LoVo (cell line): ENCODE results near the gene NTN5.

Source experiments
- DNase-seq: peaks from one replicate; pipeline ENCODE4 v3.0.0-alpha.2; 2016; ENCODE audit warnings: low spot score

The NTN5 gene

DNA sequence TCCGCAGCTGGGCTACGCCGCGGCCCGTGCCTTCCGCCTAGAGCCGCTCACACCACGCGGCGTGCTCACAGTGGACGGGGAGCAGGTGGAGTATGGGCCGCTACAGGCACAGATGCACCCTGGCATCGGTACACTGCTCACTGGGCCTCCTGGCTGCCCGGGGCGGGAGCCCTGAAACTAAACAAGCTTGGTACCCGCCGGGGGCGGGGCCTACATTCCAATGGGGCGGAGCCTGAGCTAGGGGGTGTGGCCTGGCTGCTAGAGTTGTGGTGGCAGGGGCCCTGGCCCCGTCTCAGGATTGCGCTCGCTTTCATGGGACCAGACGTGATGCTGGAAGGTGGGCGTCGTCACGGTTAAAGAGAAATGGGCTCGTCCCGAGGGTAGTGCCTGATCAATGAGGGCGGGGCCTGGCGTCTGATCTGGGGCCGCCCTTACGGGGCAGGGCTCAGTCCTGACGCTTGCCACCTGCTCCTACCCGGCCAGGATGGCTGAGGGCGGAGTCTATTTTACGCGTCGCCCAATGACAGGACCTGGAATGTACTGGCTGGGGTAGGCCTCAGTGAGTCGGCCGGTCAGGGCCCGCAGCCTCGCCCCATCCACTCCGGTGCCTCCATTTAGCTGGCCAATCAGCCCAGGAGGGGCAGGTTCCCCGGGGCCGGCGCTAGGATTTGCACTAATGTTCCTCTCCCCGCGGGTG is 43.1 kb downstream of the NTN5 start:
- no peak for DNase-seq

DNA sequence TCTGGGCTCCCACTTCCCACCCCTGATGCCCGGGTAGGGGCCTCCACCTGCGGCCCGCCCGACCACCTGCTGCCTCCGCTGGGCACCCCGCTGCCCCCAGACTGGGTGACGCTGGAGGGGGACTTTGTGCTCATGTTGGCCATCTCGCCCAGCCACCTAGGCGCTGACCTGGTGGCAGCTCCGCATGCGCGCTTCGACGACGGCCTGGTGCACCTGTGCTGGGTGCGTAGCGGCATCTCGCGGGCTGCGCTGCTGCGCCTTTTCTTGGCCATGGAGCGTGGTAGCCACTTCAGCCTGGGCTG is 43.6 kb downstream of the NTN5 start:
- DNase-seq = no peak

DNA sequence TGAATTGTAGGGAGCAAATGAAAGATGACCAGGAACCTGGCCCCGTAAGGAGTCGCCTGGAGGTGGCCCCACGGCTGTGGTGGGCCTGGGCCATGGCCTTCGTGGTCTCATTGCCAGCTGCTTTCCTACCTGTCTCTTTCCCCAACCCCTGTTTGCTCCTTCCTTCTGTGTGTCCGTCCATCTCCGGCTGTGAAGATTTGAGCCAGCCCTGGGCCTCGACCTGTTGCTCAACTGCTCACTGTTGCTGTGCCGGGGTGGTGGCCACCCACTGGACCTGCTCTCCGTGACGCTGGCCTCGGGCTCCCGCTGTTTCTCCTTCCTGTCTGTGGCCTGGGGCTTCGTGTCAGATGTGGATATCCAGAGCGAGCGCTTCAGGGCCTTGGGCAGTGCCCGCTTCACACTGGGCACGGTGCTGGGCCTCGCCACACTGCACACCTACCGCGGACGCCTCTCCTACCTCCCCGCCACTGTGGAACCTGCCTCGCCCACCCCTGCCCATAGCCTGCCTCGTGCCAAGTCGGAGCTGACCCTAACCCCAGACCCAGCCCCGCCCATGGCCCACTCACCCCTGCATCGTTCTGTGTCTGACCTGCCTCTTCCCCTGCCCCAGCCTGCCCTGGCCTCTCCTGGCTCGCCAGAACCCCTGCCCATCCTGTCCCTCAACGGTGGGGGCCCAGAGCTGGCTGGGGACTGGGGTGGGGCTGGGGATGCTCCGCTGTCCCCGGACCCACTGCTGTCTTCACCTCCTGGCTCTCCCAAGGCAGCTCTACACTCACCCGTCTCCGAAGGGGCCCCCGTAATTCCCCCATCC is 44.1 kb downstream of the NTN5 start:
- DNase-seq = no peak

DNA sequence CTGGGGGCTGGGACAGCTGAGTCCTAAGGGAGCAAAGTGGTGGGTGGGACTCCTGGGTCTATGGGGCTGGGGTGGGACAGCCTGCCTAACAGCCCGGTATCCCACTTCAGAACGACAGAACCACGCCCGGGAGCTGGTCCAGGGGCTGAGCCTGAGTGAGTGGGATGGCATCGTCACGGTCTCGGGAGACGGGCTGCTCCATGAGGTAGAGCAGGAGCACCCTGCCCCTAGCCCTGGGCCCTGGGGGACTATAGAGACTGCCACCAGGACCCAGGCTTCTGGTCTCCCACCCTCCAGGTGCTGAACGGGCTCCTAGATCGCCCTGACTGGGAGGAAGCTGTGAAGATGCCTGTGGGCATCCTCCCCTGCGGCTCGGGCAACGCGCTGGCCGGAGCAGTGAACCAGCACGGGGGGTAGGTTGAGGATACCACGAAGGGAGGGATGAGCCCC is 44.9 kb downstream of the NTN5 start:
- DNase-seq = no peak

DNA sequence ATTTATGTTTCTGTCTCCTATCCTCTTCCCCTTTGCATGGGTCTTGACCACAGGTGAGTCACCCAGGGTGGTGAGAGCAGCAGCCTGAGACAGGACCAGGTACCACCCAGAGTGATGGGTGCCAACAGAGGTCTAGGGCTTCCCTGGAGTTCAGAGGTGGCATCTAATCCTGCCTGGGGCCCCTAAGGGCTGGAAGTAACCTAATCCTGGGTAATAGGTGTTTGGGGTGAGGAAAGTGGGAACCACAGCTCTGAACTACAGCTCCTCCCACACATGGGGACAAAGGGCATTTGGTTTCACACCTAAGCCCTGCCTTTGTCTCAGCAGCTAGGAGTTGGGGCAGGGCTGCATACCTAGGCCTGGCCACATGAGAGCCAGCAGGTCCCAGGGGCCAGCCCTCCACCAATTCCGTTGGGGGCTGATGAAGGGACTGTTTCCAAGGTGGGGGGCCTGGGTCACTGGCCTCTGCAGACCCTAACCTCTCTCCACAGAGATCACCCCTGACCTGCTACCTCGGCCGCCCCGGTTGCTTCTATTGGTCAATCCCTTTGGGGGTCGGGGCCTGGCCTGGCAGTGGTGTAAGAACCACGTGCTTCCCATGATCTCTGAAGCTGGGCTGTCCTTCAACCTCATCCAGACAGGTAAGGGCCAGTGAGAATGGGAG is 45.5 kb downstream of the NTN5 start:
- DNase-seq = no peak

DNA sequence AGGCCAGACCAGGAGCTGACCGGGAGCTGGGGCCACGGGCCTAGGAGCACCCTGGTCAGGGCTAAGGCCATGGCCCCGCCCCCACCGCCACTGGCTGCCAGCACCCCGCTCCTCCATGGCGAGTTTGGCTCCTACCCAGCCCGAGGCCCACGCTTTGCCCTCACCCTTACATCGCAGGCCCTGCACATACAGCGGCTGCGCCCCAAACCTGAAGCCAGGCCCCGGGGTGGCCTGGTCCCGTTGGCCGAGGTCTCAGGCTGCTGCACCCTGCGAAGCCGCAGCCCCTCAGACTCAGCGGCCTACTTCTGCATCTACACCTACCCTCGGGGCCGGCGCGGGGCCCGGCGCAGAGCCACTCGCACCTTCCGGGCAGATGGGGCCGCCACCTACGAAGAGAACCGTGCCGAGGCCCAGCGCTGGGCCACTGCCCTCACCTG is 46.9 kb downstream of the NTN5 start:
- no peak for DNase-seq

DNA sequence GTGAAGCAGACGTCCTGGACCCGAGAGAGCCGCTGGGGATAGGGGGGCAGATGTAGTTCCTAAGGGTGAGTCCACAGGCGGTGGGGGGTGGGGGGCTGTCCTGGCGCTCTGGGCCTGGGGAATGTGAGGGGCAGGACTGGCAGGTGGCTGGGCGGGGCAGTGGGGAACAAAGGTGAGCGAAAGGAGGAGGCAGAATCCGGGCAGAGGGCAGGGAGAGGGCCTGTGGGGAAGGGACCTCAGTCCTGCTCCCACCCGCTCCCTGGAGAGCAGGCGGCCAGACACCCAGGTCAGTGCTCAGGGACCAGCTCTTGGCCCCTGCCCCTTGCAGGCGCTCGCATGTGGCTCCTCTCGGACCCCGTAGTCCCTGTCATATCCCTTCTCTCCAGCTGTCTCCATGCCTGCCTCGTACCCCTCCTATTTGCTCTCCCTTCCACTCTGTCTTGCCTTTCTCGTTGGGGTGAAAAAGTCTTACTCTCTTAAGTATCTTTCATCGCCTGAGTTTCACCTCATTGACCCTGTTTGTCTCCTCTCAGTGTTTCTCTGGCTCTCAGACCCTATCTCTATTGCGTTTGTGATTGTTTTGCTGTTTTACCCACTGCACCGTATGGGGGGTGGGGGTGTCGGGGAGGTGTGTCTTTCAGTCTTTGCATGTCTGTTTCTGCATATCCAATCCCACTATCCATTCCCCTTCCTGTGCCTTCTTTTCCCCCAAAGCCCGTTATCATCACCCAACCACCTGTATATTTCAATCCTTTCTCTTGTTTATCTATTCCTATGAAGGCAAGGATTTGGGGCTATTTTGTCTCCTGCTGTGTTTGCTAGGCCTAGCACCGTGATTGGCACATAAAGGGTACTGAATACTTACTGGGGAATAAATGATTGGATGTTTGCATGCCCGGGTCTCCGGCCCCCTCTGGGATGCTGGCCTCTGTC is 47.8 kb downstream of the NTN5 start:
- DNase-seq = no peak

DNA sequence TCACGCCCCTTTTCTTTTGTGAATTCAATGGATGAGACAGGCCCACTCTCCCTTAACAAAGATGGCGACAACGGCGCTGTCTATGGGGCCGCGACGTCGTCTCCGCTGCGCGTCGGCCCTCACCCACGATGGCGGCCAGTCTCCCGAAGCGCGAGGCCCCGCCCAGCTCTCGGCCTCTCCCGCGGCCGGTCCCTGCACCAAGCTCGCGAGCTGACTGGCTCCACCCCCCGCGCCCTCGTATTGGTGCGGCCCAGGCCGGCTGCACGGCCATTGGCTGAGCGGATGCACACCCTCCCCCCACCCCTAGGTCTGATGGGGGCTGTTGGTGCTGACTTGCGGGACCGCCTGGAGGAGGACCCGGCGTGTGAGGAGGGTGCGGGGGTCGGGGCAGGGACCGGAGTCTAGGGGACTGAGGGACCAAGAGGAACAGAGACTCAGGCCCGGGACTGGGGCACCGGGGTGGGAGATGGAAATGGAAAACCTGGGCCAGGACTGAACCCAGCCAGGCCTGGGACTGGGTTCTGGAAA is 48.7 kb downstream of the NTN5 start:
- no peak for DNase-seq

DNA sequence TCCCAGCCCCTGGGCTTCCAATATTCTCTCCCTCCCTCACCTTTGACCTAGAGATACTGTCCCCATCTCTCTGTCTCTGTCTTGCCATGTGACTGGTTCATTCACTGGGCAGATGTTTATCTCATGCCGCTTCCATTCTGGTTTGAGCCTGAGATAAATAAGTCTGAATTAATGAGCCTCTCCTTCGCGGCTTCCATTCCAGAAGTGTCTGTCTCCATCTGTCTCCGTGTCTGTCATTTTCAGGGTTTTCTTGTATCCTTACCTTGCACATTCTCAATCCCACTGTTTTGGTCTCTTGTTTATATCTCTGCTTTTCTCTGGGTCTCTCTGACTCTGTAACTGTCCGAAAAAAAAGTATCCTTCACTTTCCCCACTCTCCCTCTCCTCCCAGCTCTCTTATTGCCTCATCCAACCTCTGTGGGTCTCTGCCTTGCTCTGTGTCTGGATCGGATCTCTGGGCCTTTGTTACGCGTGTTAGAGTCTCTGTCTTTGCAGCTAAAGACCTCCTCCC is 49.2 kb downstream of the NTN5 start:
- DNase-seq = no peak

DNA sequence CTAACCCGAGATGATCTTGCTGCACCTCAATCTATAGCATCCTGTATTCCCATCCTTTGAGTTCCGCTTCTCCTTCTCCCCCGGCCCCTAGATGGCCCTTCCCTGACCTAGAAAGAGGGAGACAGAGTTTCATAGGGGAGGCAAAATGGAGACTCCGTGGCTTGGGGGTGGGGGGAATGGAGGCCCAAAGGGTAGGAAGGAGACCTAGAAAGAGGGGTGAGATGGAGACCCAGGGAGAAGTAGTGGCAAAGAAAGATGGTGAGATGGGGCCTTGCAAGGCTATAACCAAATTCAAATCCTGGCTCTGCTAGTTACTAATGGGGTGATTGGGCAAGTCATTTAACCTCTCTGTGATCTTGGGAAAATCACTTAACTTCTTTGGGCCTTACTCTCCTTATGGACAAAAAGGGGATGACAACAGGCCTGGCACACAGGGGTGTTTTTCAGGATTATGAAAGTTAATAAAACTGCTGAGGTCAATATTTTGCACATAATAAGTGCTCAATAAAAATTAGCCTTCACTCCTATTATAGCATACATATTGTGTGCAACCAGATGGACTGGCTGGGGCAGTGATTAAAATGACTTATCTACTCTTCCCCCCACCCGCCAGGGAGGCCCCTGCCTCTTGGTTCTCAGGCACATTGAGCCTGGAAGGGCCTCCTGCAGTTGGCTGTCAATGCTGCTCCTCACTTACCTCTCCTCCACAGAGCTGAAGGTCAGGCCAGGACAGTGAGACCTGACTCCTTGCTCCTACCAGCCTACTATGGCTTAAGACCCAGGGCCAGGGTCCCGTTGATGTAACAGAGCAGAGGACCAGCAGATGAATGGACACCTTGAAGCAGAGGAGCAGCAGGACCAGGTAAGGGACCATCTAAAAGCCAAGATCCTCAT is 52.9 kb downstream of the NTN5 start:
- DNase-seq = no peak

DNA sequence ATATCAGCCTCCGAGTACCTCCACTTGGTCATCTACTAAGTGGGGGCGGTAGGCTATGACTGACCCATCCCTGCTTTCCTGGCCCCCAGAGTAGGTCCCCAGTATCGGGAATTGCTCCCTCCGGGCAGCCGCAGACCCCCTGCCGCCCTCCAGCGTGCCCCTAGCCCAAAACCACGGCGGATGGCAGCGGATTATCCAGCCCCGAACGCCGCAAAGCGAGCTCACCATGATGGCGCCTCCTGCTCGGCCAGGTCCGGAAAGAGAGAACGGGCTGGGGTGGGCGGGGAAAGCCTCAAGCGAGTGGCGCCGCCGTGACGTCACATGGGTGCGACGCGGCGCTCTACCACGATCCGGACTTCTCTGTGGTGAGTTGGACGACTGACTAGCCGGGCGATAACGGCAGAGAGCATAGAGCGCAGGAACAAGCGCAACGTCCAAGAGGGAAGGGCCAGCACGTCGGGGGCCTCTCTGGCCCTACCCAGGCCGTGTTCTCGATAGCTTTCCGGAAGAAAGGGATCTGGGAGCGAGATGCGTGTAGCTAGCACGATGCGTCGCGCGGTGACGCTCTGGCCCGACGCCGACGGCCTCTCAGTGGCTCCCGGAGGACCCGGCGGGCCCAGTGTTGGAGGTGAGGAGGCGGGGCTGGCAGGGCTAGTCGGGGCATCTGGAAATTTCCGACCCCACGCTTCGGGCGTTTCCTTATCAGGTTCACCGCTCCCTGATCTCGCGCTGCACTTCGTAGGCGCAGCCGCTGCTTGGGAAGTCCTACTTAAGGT is 53.7 kb downstream of the NTN5 start, which contains the start of the genes RPL18 and SPHK2:
RPL18 (minus strand) TSS at position 263 of the 776 bp plus-strand sequence; CDS start at position 228, 35 bp downstream.
SPHK2 (plus strand) TSS at position 591 of the 776 bp plus-strand sequence. CDS start 1,009 bp downstream, outside the sequence.
- DNase-seq = peak; percentile 99

DNA sequence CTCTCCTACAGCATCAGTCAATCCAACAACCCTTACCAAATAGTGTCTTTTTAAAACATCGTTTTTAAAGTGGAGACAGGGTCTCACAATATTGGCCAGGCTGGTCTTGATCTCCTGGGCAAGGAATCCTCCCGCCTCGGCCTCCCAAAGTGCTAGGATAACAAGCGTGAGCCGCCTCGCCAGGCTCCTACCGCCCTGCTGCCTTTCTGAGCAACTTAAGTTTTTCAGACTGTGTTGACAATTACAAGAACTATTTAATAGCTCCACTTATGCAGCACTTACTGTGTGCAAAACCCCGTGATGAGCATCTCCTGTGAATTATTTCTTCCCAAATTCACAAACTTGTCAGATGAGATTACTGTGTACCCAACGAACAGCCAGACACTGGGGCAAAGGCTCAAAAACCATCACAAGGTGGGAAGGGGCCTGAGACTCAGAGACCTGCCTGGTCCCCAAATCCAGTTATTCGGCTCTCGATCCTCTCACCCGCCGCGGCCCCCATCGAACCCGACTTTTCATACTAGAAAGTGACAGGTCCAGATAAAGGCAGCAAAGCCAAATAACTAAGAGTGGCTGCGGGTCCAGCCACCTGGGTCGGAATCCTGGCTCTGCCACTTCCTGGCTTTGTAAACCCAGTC is 54.4 kb downstream of the NTN5 start:
- DNase-seq = no peak

DNA sequence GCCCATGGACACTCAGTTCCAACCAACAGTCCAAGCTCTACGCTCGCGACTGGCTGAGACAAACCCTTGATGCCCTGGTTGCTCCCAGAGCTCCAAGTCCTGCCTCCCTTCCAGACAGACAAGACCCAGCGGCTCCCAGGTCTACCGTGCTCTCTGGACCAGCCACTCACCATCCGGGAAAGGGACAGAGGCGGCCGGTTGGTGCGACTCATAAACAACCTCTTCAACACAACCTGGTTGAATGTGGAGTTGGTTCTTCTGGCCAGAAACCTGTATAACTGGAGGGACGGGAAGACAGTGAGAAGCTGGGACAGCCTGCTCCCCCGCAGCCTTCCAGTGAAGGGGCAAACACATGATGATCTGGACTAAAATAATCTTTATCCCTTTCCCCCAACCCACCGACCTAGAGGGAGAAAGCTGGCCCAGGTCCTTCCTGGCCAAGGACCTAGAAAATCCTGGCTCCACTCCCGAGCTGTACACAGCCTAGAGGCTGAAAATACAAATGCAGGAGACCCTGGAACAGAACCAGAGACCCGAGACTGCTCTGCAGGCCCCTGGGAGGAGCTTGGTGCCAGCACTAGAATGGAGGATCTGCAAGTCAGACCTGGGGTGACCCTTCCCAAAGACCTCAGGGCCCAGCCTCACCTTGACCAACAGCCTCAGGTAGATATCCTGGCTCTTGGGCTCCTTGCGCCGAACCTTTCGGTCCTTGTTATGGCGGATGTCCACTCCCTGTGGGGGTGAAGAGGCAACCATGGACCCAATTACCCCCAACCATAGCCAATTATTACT is 55.5 kb downstream of the NTN5 start:
- DNase-seq = no peak

DNA sequence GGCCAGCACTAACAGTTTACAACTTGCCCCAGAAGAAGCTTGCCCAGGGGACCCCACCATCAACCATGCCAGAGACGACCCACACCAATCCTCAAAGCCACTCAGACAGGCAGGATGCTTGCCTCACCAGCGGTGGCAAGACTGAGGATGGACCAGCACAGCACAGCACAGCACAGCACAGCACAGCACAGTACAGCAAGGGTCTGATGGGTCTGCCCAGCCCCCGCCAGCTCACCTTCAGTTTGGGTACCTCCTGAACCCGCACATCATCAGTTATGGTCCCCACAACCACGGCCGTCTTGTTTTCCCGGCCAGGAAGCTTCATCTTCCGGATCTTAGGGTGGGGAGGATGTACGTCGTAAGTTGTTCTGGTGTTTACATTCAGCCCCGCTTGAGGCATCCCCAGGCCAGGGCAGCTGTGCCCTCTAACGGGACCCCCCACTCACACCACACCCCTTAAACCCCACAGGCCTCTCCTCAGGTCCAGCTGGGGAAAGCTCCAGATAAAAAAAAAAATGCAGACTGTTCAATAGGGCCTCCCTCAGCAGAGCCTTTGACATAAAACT is 56.2 kb downstream of the NTN5 start:
- DNase-seq = no peak

DNA sequence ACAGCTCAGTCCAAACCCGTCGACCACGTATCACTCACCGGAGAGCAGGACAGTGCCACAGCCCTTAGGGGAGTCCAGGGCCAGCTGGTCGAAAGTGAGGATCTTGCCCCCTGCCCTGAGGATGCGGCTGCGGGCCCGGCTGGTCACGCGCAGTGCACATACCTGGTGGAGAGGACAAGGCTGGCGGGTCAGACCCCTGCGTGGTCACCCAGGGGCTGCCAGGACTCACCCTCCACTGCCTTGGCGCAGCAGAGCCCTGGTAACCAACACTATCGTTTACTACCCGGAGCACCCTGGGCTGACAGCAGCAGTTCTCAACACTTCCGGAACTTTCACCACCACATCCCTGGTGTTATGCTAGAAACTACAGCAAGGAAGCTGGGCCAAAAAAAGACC is 56.8 kb downstream of the NTN5 start:
- DNase-seq = no peak

DNA sequence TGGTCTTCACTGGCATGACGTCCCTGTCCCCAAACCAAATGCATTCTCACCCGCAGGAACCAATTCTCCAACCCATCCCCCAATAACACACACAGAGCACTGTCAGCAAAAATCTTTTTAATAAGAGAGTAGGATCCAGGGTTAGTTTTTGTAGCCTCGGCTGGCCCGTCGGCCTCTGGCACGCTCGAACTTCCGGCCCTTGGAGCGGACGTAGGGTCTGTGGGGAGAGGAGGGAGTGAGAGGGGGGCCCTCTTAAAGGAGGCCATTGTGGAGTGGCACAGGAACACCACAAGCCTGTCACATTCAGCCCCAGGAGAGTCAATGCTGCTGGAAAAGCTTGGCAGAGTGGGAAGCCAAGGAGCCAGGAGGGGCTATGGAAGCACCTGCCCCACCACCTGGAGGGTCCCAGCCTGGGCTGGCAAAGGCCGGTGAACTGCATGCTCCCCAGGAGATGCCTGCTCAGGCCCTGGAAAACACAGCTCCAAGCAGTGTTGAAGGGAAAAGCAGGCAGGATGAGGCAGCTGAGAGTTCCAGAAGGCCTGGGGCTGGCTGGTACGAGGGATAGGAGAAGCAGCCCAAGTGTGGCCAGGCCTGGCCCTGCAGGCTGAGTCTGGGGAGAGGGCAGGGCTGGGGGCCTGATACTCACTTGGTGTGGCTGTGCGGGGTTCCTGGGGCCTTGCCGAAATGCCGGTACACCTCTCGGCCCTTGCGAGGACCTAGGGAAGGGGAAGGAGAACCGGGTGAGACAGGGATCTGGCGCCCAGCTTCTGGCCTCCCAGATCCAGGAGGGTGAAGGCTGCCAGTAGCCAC is 57.4 kb downstream of the NTN5 start:
- DNase-seq = no peak
